ENCODE measurements around the gene C8G.

DNA sequence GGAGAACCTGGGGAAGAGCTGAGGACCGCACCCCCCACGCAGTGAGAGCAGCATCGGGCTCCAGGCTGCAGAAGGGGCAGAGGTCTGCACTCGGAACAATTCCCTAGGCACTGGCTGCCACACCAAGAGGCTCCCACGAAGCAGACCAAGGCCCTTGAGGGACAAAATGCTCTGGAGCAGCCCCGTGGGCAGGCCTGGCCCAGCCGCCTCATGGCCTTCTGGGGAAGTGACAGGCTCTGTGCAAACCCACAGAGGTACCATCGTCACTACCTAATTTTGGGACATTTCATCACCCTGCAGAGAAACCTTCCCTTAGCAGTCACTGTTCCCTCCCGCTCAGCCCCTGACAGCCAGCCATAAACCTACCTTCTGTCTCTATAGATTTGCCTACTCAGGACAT, 16.5 kb upstream of the C8G start:
- TF ChIP-seq, protein P1, sequence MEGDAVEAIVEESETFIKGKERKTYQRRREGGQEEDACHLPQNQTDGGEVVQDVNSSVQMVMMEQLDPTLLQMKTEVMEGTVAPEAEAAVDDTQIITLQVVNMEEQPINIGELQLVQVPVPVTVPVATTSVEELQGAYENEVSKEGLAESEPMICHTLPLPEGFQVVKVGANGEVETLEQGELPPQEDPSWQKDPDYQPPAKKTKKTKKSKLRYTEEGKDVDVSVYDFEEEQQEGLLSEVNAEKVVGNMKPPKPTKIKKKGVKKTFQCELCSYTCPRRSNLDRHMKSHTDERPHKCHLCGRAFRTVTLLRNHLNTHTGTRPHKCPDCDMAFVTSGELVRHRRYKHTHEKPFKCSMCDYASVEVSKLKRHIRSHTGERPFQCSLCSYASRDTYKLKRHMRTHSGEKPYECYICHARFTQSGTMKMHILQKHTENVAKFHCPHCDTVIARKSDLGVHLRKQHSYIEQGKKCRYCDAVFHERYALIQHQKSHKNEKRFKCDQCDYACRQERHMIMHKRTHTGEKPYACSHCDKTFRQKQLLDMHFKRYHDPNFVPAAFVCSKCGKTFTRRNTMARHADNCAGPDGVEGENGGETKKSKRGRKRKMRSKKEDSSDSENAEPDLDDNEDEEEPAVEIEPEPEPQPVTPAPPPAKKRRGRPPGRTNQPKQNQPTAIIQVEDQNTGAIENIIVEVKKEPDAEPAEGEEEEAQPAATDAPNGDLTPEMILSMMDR (IDR thresholded peaks at IDR 0.05) = no peak
- TF ChIP-seq POLR2A (IDR thresholded peaks at IDR 0.05) = no peak

Data from right lobe of liver (tissue), 4 donors.